ENCODE results near the gene PARN. TPM values are rescaled to one million over a fixed set of nuclear protein-coding genes. Genes with fewer than 3 reads are reported as not detected.
A peak's percentile ranks its signal among the peaks of the same experiment; 100 is the strongest.

Gene PARN
- total and polyA plus RNA-seq, 7 donors = 14.4 to 75.3 (median 33.6) TPM

DNA sequence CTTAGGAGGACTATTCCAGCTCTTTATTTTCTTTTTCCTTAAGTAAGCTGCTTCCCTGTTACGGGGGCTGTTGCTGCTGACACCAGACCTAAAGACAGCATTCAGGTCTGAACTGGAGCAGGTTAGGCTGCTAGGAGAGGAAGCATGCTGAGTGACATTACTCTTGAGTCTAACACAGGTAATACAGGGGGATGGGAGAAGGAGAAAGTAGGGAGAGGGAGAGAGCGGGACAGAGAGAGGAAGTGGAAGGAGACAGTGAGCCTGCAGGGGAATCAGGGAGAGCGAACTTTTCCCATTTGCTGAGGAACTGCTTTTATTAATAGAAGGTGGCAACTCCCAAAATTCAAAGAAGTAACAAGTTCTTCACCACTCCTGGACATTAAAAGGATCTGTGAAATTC is 130.9 kb downstream of the PARN start:
- no peak for DNase-seq
- no peaks in the 10 kb centered on the region for H3K36me3 ChIP-seq
- no peak overlapping the region for H3K27ac ChIP-seq
- no peak overlapping the region for H3K4me3 ChIP-seq
- whole genome bisulfite sequencing, 2 donors = 92 to 99% methylated on average over 3 of the region's 3 CpGs
- intact Hi-C loops (cut with DNase I) = no loop called here
- no peaks in the 10 kb centered on the region for H3K27me3 ChIP-seq
- TF ChIP-seq POLR2A (IDR thresholded peaks at IDR 0.05) (no peak), POLR2AphosphoS5 (IDR thresholded peaks at IDR 0.05) (no peak), EP300 (IDR thresholded peaks at IDR 0.05) (no peak)
- TF ChIP-seq, protein P1, sequence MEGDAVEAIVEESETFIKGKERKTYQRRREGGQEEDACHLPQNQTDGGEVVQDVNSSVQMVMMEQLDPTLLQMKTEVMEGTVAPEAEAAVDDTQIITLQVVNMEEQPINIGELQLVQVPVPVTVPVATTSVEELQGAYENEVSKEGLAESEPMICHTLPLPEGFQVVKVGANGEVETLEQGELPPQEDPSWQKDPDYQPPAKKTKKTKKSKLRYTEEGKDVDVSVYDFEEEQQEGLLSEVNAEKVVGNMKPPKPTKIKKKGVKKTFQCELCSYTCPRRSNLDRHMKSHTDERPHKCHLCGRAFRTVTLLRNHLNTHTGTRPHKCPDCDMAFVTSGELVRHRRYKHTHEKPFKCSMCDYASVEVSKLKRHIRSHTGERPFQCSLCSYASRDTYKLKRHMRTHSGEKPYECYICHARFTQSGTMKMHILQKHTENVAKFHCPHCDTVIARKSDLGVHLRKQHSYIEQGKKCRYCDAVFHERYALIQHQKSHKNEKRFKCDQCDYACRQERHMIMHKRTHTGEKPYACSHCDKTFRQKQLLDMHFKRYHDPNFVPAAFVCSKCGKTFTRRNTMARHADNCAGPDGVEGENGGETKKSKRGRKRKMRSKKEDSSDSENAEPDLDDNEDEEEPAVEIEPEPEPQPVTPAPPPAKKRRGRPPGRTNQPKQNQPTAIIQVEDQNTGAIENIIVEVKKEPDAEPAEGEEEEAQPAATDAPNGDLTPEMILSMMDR (IDR thresholded peaks at IDR 0.05) = no peak
- H3K4me1 ChIP-seq = peaks cover 0 to 53% (median 40%) of the 10 kb centered on the region in 4 donors
- no peaks in the 10 kb centered on the region for H3K9me3 ChIP-seq

DNA sequence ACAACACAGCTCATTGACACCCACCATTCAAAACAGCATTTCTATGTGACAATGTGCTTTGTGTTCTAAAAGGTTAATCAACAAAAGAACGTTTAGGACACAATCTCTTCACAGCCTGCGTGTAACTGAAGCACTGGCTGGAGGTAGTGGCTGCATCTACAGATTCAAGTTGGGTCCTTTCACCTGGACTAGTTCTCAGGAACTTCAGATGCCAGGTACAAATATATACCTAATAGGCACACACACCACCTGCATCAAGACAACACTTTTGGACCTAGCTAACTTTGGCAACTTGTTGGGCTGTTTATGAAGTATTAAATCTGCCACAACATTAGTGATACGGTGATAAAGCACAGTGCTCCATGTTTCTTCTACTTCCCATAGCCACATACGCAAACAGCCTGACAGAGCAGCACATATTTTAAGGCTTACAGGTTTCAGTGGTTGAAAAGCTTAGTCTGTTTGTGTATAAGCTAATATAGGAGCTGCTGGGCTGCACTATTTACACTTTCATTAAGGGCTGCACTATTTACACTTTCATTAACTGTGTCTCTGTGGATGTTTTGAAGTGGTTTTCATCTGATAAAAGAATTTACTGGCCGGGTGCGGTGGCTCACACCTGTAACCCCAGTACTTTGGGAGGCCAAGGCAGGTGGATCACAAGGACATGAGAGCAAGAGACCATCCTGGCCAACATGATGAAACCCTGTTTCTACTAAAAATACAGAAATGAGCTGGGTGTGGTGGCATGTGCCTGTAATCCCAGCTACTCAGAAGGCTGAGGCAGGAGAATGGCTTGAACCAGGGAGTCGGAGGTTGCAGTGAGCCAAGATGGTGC is 132.6 kb downstream of the PARN start:
- Histone ChIP-seq H3K27me3 (no peaks in the 10 kb centered on the region), H3K4me3 (no peak overlapping the region), H3K9me3 (no peaks in the 10 kb centered on the region), H3K27ac (peak overlapping the region in 1 of 4 donors; percentile 26), H3K36me3 (no peaks in the 10 kb centered on the region), H3K4me1 (peaks cover 0 to 50% (median 36%) of the 10 kb centered on the region in 4 donors)
- 85 to 87% methylated on average over 7 of the region's 7 CpGs for WGBS, 2 donors
- TF ChIP-seq POLR2AphosphoS5 (IDR thresholded peaks at IDR 0.05) (peak in 1 of 4 donors; percentile 37), EP300 (IDR thresholded peaks at IDR 0.05) (peak in 1 of 4 donors; percentile 26), POLR2A (IDR thresholded peaks at IDR 0.05) (no peak)
- TF ChIP-seq, protein P1 (IDR thresholded peaks at IDR 0.05) = no peak
- DNase-seq = no peak
- intact Hi-C loops (cut with DNase I) = no loop called here

DNA sequence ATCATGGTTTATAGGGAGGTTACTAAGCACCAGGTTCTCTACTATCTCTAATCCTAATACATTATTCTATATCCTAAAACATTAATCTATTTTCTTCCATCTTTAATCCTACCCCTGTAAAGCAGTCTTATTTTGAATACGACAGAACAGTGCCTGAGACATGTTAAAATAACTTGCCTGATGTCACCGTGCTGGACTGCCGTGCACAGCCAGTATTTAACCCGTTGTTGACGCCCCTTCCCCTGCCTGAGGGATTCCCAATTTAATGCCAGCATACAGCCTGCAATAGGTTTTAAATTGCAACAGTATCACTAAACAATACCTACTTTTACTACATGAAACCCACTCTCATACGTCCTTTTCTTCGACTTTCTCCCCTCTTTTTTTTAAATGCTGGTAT is 133.3 kb downstream of the PARN start:
- no peaks in the 10 kb centered on the region for H3K9me3 ChIP-seq
- no peak for DNase-seq
- H3K27ac ChIP-seq = peak overlapping the region in 1 of 4 donors; percentile 26
- H3K27me3 ChIP-seq = no peaks in the 10 kb centered on the region
- intact Hi-C loops (cut with DNase I) = no loop called here
- H3K4me3 ChIP-seq = no peak overlapping the region
- no peak for TF ChIP-seq POLR2AphosphoS5 (IDR thresholded peaks at IDR 0.05)
- no peaks in the 10 kb centered on the region for H3K36me3 ChIP-seq
- H3K4me1 ChIP-seq = peaks cover 0 to 43% (median 29%) of the 10 kb centered on the region in 4 donors
- WGBS, 2 donors = 78 to 86% methylated on average over 7 of the region's 7 CpGs

DNA sequence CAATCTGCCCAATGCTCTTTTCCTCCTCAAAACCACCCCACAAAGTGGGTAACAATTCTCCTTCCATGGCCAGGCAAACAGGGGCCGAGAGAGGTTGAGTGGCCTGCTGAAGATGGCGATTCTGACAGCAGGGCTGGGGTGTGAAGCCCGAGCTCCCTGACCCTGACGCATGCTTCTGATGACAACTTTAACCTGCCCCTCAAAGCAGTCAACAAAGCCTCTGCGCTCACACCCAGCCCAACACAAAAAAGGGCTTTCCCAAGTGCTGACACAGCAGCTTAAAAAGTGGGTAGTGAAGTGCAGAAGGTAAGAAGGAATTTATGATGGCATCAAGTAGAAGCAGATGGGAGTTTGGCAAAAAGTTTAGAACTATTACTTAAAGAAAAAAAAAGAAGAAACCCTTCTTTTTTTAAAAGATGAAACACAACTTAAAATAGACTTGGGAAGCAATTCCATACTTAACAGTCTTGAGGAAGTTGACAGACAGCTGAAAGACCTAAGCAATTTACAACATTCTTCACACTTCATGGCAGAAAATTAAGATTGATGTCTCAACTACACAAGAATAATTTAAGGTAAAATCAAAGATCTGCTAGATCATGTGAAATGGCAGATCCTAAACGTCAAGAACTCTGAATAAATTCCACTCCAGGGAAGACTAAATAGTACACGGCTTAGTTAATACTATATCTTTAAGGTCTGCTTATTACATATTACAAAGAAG is 133.9 kb downstream of the PARN start:
- H3K27me3 ChIP-seq = no peaks in the 10 kb centered on the region
- H3K4me3 ChIP-seq = no peak overlapping the region
- no peaks in the 10 kb centered on the region for H3K9me3 ChIP-seq
- 89 to 92% methylated on average over 7 of the region's 7 CpGs for WGBS, 2 donors
- no peaks in the 10 kb centered on the region for H3K36me3 ChIP-seq
- DNase-seq = no peak
- H3K4me1 ChIP-seq = peaks cover 0 to 40% (median 24%) of the 10 kb centered on the region in 4 donors
- no peak overlapping the region for H3K27ac ChIP-seq
- TF ChIP-seq EP300 (IDR thresholded peaks at IDR 0.05) (no peak), POLR2AphosphoS5 (IDR thresholded peaks at IDR 0.05) (no peak), POLR2A (IDR thresholded peaks at IDR 0.05) (no peak)
- TF ChIP-seq, protein P1 (IDR thresholded peaks at IDR 0.05) = no peak
- intact Hi-C loops (cut with DNase I) = no loop called here

Measured in sigmoid colon (tissue), 7 donors.